ENCODE data around the gene ZDHHC14.

The ZDHHC14 gene

GRCh38 chr6:157625111-157625510 is 244.1 kb downstream of the ZDHHC14 start:
- no peak overlapping the region for H3K4me3 ChIP-seq (ENCODE audit: low read depth, low read length)
- DNase-seq (ENCODE audit: low read depth) = no peak
- no peak for TF ChIP-seq CTCF (IDR thresholded peaks at IDR 0.05; ENCODE audit: insufficient read depth, low read depth, low read length, missing control alignments)

- TF ChIP-seq CTCF (IDR thresholded peaks at IDR 0.05; ENCODE audit: insufficient read depth, low read depth, low read length, missing control alignments) = no peak
- DNase-seq (ENCODE audit: low read depth) = peak; percentile 23
- no peak overlapping the region for H3K4me3 ChIP-seq (ENCODE audit: low read depth, low read length)
Observed at GRCh38 chr6:157625764-157626163, 244.8 kb downstream of the ZDHHC14 start.

GRCh38 chr6:157627195-157627966 is 246.4 kb downstream of the ZDHHC14 start:
- H3K4me3 ChIP-seq (ENCODE audit: low read depth, low read length) = no peak overlapping the region
- no peak for DNase-seq (ENCODE audit: low read depth)
- TF ChIP-seq CTCF (IDR thresholded peaks at IDR 0.05; ENCODE audit: insufficient read depth, low read depth, low read length, missing control alignments) = no peak

GRCh38 chr6:157628463-157628862 is 247.5 kb downstream of the ZDHHC14 start:
- no peak for DNase-seq (ENCODE audit: low read depth)
- no peak overlapping the region for H3K4me3 ChIP-seq (ENCODE audit: low read depth, low read length)
- no peak for TF ChIP-seq CTCF (IDR thresholded peaks at IDR 0.05; ENCODE audit: insufficient read depth, low read depth, low read length, missing control alignments)

- no peak for TF ChIP-seq CTCF (IDR thresholded peaks at IDR 0.05; ENCODE audit: insufficient read depth, low read depth, low read length, missing control alignments)
Observed at GRCh38 chr6:157629220-157629619, 248.2 kb downstream of the ZDHHC14 start.

GRCh38 chr6:157630463-157631080 is 249.6 kb downstream of the ZDHHC14 start:
- no peak for TF ChIP-seq CTCF (IDR thresholded peaks at IDR 0.05; ENCODE audit: insufficient read depth, low read depth, low read length, missing control alignments)
- no peak for DNase-seq (ENCODE audit: low read depth)
- H3K4me3 ChIP-seq (ENCODE audit: low read depth, low read length) = no peak overlapping the region

More at GRCh38 chr6:157629220-157629619, 248.2 kb downstream of the ZDHHC14 start:
- DNase-seq (ENCODE audit: low read depth) = no peak
- H3K4me3 ChIP-seq (ENCODE audit: low read depth, low read length) = no peak overlapping the region

Measured in GM12865 (cell line).